Embryonic facial prominence (tissue), 1 donor: Measurements from ENCODE around the gene NTM.

Experiments used
- DNase-seq: peaks from one replicate; pipeline ENCODE4 v3.0.0-alpha.2; 2016; ENCODE audit errors: extremely low spot score

The NTM gene

GRCh38 chr11:131957875-131958274 is 587.5 kb downstream of the NTM start:
- no peak for DNase-seq

GRCh38 chr11:131962818-131963217 is 592.4 kb downstream of the NTM start:
- no peak for DNase-seq

DNA sequence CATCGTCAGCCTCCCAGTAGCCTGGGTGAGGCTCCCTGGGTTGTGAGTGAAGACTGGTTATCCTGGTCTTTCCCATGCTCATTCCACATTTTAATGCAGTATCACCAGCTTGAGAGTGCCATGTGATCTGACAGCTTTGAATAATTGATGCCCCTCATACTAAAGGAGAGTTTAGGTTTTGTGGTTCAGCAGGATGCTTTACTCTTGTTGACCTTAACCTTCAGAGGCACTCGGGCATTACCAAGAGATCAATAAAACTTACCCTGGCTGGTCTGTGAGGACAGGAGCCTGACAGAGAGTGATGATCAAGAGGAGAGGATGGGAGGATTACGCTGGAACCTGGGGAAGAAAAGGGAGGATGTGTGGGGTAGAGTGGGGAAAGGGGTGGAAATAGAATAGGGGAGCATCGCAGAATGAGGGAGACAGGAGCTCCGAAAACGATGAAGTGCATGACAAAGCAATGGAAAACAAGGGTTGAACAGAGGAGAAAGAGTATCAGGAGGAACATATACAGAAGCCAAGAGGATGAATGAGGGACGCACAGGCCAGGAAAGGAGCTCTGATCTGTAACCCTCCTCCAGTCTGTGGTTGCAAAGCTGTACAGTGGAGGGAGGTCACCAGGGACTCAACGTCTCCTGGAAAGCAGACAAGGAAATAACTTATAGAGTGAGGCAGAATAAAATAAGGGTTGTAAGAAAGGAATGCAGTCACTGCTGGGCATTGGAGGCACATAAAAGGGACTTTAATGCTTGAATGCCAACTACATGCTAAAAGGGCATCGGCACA is 594.5 kb downstream of the NTM start:
- no peak for DNase-seq

DNA sequence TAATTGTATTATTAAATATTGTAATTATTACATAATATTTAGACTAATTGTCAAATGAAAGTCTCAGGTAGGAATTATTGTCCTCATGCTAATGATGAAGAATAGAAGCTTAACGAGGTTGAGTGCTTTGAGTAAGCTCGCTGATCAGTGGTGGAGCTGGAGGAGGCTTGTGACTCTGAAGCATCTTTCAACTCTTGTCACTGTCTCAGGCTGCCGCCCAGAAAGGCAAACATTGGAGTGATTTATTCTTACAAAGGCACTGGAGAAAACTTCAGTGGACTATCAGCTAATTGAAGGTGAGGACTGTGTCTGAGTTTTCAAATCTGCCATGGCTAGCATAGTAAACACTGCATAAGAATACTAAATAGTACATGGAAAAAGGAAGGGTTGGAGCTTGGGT is 595.1 kb downstream of the NTM start:
- DNase-seq, result no peak

GRCh38 chr11:131966667-131967066 is 596.3 kb downstream of the NTM start:
- no peak for DNase-seq

DNA sequence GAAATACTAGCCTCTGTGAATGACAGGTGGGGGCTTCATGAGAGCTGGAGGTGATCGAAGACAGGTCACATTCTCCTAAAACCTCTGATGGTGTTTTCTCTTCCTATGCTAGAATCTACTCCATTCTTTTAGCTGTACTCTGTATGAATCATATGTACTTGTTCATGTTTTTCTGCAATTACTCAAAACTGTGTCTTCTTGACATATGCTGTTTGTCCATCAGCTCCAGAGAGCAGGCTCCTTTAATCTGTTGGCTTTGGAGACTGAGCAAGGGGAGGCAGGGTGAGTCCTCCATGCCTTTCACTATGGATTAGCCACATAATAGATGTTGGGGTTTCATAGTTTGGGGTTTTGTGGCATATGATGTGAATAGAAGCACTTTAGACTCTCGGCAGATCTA is 598.8 kb downstream of the NTM start:
- no peak for DNase-seq

DNA sequence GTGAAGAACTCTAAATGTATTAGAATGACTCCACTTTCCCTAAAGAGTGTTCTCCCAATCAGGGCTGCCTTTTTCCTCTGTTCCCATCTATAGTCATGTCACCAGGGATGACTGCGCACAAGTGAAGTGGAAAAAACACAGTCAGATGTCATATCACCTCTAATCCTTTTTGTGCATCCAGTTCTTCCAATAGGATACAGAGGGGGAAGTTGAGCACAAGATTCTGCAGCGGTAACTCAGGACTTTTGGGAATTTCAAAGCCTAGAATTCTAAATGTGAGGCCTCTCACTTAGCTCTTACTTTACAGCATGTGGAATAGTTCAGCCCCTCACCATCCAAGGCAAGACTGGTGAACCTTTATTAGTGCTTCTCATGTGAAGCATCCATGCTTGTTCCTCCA is 602.6 kb downstream of the NTM start:
- no peak for DNase-seq

- no peak for DNase-seq
These were observed 605.2 kb downstream of the NTM start for GRCh38 chr11:131975619-131976018.

GRCh38 chr11:131976021-131976420 is 605.6 kb downstream of the NTM start:
- DNase-seq, result no peak

GRCh38 chr11:131977231-131977630 is 606.8 kb downstream of the NTM start:
- DNase-seq, result no peak

GRCh38 chr11:131977854-131978253 is 607.4 kb downstream of the NTM start:
- no peak for DNase-seq

GRCh38 chr11:131978351-131978750 is 607.9 kb downstream of the NTM start:
- DNase-seq, result no peak

DNA sequence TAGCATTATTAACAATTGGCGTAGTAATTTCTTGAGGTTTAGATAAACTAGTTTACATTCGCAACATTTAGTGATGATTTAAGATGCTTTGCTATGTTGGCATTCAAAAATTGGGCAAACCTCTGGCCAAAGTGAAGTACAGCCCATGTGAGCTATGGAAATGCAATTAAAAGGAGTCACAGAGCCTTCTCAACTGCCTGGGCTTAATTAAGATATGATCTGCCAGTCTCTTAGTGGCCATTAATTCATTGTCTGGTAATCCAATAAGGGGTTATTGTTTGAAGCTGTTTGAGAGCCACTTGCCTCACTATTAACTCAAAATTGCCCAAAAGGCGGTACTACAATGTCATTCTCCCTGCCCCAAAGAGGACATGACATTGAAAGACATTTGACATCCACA is 608.9 kb downstream of the NTM start:
- no peak for DNase-seq

GRCh38 chr11:131980199-131980598 is 609.8 kb downstream of the NTM start:
- DNase-seq, result no peak

- DNase-seq, result no peak
These were observed 610.7 kb downstream of the NTM start for GRCh38 chr11:131980888-131981668.

- DNase-seq, result no peak
These were observed 611.7 kb downstream of the NTM start for GRCh38 chr11:131982154-131982553.

- no peak for DNase-seq
These were observed 615.5 kb downstream of the NTM start for GRCh38 chr11:131985846-131986301.

DNA sequence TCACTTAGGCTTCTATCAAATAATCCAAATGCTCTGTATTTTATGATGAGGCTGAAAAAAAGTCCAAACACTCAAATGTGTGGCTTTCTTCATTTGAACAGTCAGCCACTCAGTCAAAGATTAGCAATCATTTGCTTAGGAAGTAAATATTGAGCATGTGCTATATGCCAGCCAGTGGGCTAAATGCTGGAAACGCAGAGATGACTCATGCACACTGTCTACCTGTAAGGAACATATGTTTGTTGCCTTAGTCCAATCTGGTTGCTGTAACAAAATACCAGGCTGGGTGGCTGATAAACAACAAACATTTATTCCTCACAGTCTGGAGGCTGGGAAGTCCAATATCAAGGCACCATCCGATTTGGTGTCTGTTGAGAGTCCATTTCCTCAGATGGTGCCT is 617.3 kb downstream of the NTM start:
- no peak for DNase-seq

DNA sequence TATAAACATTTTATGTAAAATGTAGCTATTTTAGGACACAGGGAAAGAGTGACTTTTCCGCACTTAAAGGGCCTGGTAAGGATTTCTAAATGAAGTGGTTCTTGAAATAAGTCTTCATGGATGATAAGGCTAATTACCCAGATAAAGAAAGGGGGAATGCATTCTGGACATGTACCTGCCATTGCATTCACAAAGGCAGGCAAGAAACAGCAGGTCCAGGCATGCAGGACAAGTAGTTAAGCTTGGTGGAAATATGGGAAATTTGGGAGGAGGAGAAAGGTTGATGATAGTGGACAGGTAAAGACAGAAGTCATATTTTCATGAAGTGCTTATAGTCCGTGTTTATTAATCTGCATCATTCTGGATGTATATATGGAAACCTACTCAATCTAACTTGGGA is 621.2 kb downstream of the NTM start:
- DNase-seq, result no peak

DNA sequence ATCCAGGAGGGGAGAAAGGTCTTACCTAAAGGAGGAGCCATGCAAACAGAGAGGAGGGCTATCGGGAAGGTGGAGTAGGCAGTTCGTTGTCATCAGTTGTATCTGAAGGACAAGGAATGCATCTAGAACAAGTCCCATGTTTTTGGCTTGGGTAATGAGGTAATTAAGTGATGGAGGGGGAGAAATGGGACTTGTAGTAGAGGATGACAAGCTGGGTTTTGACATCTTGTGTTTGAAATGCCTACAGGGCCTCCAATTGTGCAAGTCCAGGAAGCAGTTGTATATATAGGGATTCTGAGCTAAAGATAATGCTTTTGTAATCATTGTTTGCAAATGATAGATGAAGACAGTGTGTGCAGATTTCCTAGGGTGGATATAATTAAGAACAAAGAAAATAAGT is 622.8 kb downstream of the NTM start:
- DNase-seq, result no peak

DNA sequence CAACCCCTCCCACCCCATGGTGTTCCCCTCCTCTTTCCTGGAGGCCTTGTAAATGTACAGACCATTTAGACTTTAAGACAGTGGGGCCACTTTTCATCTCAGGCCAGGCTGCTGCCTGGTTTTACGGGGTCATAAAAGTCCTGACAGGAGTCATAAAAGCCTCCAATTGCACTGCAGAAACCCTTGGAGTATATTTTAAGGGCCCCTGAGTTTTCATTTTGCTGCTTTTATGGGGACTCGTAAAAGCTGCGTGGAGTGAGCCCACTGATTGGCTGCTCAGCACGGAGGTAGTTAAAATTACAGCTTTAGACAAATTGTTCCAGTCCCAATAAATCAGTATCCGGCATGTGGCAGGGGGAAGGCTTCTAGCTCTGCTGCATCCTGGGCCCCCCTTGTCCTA is 627.6 kb downstream of the NTM start:
- no peak for DNase-seq

DNA sequence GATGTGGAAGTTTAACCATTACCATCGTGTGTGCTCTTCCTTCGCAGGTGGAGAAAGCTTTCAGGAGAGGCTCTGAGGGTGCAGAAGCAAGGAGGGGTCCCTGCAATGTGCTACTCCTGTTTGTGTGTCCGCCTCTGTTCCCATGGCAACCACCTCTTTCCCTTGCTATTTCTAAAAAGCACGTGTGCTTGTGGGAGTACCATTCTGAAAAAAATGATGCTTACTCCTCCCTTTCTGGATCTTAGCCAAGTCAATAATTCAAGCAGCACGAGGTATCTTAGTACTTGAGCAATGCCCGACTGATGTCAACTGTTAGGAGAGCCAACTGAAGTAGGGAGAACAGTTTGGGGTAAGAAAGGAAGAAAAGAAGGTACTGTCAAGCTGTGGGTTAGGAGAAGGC is 628.7 kb downstream of the NTM start:
- peak; percentile 16 for DNase-seq

DNA sequence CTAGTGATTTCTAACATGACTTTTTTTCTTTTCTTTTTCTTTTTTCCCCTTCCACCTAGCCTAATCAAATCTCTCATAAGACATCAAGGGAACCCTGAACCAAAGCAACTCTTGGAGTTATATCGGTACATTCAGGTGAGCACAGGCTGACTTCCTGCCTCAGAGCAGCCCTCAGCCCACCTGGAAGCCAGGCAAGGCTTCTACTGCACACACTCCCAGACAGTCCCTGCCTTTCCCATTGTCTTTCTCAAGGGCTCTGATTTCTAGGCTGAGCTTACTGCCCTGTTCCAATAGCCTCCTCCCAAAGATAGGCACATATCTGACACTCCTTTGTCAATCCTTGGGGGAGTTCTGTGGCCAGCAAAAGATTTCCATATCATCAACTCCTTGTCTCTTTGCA is 629.5 kb downstream of the NTM start:
- no peak for DNase-seq
